Keratinocyte (primary cell): ENCODE measurements around the gene SEPTIN10. TPM values are rescaled to one million over a fixed set of nuclear protein-coding genes. Genes with fewer than 3 reads are reported as not detected.

Source experiments
- DNase-seq: peaks from one replicate; pipeline ENCODE4 v3.0.0-alpha.2; 2011; ENCODE audit warnings: low read depth, missing footprints, low spot score
- FAIRE-seq: peaks from 2 replicates; lab custom pipeline; 2011; peaks lifted over from hg19 to GRCh38; lab: Jason Lieb, UNC
- H2AFZ ChIP-seq: 2 replicates; pipeline ENCODE4 v1.6.0; 2012; ENCODE audit warnings: low read length, control low read depth, inconsistent platforms; ENCODE audit not compliant: control insufficient read depth
- H3K27ac ChIP-seq: 2 replicates; pipeline ENCODE4 v1.5.1; 2011; ENCODE audit warnings: low read length; ENCODE audit not compliant: control insufficient read depth, insufficient read depth
- H3K27me3 ChIP-seq: 3 replicates; pipeline ENCODE4 v1.6.0; 2011; ENCODE audit warnings: low read length; ENCODE audit not compliant: control insufficient read depth, insufficient read depth; ENCODE audit errors: extremely low read depth
- H3K36me3 ChIP-seq, 2 experiments: 2 replicates in 1 of 2; 3 replicates in 1 of 2; pipeline ENCODE4 v1.5.1; 2011; ENCODE audit warnings: low read length in 2 of 2, mild to moderate bottlenecking in 1 of 2; ENCODE audit not compliant: control insufficient read depth in 2 of 2, insufficient read depth in 2 of 2; ENCODE audit errors: extremely low read depth in 1 of 2
- H3K4me1 ChIP-seq: 3 replicates; pipeline ENCODE4 v1.5.1; 2011; ENCODE audit warnings: low read length; ENCODE audit not compliant: control insufficient read depth, insufficient read depth; ENCODE audit errors: extremely low read depth
- H3K4me2 ChIP-seq: 3 replicates; pipeline ENCODE4 v1.6.0; 2011; ENCODE audit warnings: low read depth, low read length; ENCODE audit not compliant: control insufficient read depth, insufficient read depth; ENCODE audit errors: extremely low read depth
- H3K4me3 ChIP-seq, 3 experiments: fragments of 200-600 bp in 1 of 3; sonication (generic) in 1 of 3; 2 replicates in 2 of 3; 3 replicates in 1 of 3; pipeline ENCODE4 v1.5.1; 2011 to 2016; ENCODE audit warnings: low read length in 3 of 3, mild to moderate bottlenecking in 3 of 3, control low read depth in 2 of 3, inconsistent platforms in 1 of 3, low read depth in 1 of 3, mixed read lengths in 1 of 3, mixed run types in 1 of 3, moderate library complexity in 1 of 3; ENCODE audit not compliant: control insufficient read depth in 2 of 3, insufficient read depth in 2 of 3; ENCODE audit errors: extremely low read depth in 1 of 3
- H3K79me2 ChIP-seq: 2 replicates; pipeline ENCODE4 v1.6.0; 2012; ENCODE audit warnings: low read length; ENCODE audit not compliant: control insufficient read depth, insufficient read depth
- H3K9ac ChIP-seq: 3 replicates; pipeline ENCODE4 v1.6.0; 2011; ENCODE audit warnings: low read length; ENCODE audit not compliant: control insufficient read depth, insufficient read depth; ENCODE audit errors: extremely low read depth
- H3K9me1 ChIP-seq: 3 replicates; pipeline ENCODE4 v1.6.0; 2011; ENCODE audit warnings: low read length; ENCODE audit not compliant: control insufficient read depth, insufficient read depth; ENCODE audit errors: extremely low read depth
- H3K9me3 ChIP-seq: 2 replicates; pipeline ENCODE4 v1.5.1; 2012; ENCODE audit warnings: low read depth, low read length; ENCODE audit not compliant: control insufficient read depth
- H4K20me1 ChIP-seq: 3 replicates; pipeline ENCODE4 v1.6.0; 2011; ENCODE audit warnings: low read length; ENCODE audit not compliant: control insufficient read depth, insufficient read depth; ENCODE audit errors: extremely low read depth
- EZH2 ChIP-seq: IDR thresholded peaks from one replicate; pipeline ENCODE4 v1.6.1; 2012; ENCODE audit warnings: inconsistent platforms, mild to moderate bottlenecking, low read length, moderate library complexity
- dilution Hi-C: fragments of 300-500 bp; cut with MboI; formaldehyde crosslinking; loops from one replicate; pipeline ENCODE4 v1.7.0; 2020; ENCODE audit warnings: low sequenced_read_pairs; ENCODE audit not compliant: extremely low pct_ligation_motif_present
- polyA plus RNA-seq, 5 experiments: library from polyadenylated mRNA; depleted of rRNA in 3 of 5; stranded (reverse) in 3 of 5; stranded (forward) in 1 of 5; unstranded in 1 of 5; fragments of >200 nt; gene quantifications; 1 replicate in 1 of 5; 2 replicates in 3 of 5; 3 replicates in 1 of 5; pipeline versions ENCODE4 v1.2.1 to v1.2.3, GENCODE V29; 2011 to 2012; ENCODE audit warnings: missing spikeins in 2 of 5, low read depth in 1 of 5, low replicate concordance in 1 of 5
- TF ChIP-seq, protein P1 (sequence below), 3 experiments: IDR thresholded peaks in 1 of 3; conservative IDR thresholded peaks in 1 of 3; optimal IDR thresholded peaks in 1 of 3; 2 replicates in 2 of 3; 3 replicates in 1 of 3; pipeline versions ENCODE3 to v1.5.1; 2011; ENCODE audit warnings: low read length in 3 of 3, mild to moderate bottlenecking in 3 of 3, moderate library complexity in 2 of 3, control low read depth in 1 of 3, inconsistent platforms in 1 of 3; ENCODE audit not compliant: insufficient read depth in 2 of 3; ENCODE audit errors: extremely low read depth in 1 of 3

SEPTIN10 gene
- polyA plus RNA-seq, 1 donor (not counting 4 experiments of a cell fraction or from before 2014, with no cell fraction given) = 72.6 TPM

DNA sequence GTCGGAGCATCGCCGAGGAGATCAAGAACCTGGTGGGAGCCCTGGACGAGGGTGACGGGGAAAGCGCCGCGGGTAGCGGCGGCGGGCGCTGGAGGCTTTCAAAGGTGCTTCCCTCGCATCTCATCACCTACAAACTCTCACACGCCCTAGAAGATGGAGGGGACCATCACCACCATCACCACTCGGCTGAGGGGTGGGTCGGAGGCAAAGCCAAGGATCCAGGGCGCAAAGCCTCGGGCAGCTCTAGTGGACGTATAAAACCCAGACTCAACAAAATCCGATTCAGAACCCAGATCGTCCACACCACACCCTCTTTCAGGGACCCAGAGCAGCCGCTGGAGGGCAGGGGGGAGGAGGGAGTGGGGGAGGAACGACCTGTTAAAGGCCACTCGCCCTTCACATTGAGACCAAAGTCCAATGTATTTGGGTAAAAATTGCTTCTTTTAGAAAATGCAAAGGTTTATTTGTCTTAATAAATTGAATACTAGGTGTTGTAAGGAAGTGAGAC lies 1.9 kb upstream of the SEPTIN10 start:
- dilution Hi-C loops = no loop called here
- peak overlapping the region; percentile 30 for H2AFZ ChIP-seq
- peak overlapping the region; percentile 57 to 77 (median 70) for H3K4me3 ChIP-seq
- H3K79me2 ChIP-seq = peaks cover 69% of the 10 kb centered on the region
- no peaks in the 10 kb centered on the region for H3K27me3 ChIP-seq
- no peaks in the 10 kb centered on the region for H3K9me1 ChIP-seq
- H3K4me1 ChIP-seq = peaks cover 25% of the 10 kb centered on the region
- H3K9me3 ChIP-seq = no peaks in the 10 kb centered on the region
- H3K27ac ChIP-seq = peak overlapping the region; percentile 68
- peaks cover 0 to 3% of the 10 kb centered on the region in 2 experiments for H3K36me3 ChIP-seq
- no peak for TF ChIP-seq EZH2
- TF ChIP-seq, protein P1, sequence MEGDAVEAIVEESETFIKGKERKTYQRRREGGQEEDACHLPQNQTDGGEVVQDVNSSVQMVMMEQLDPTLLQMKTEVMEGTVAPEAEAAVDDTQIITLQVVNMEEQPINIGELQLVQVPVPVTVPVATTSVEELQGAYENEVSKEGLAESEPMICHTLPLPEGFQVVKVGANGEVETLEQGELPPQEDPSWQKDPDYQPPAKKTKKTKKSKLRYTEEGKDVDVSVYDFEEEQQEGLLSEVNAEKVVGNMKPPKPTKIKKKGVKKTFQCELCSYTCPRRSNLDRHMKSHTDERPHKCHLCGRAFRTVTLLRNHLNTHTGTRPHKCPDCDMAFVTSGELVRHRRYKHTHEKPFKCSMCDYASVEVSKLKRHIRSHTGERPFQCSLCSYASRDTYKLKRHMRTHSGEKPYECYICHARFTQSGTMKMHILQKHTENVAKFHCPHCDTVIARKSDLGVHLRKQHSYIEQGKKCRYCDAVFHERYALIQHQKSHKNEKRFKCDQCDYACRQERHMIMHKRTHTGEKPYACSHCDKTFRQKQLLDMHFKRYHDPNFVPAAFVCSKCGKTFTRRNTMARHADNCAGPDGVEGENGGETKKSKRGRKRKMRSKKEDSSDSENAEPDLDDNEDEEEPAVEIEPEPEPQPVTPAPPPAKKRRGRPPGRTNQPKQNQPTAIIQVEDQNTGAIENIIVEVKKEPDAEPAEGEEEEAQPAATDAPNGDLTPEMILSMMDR (optimal IDR thresholded peaks at IDR 0.05 in 1 of 3, IDR thresholded peaks at IDR 0.05 in 1 of 3, conservative IDR thresholded peaks at IDR 0.05 in 1 of 3; ENCODE audit: extremely low read depth in 1 of 3, insufficient read depth in 2 of 3, low read length in 3 of 3) = peak; percentile 42 to 45 (median 43)
- DNase-seq = no peak
- FAIRE-seq = peak; percentile 61
- peak overlapping the region; percentile 94 for H3K4me2 ChIP-seq
- peak overlapping the region; percentile 84 for H3K9ac ChIP-seq
- H4K20me1 ChIP-seq = peaks cover 12% of the 10 kb centered on the region

- Histone ChIP-seq H3K27ac (peak overlapping the region; percentile 68), H2AFZ (peak overlapping the region; percentile 30), H3K9me3 (no peaks in the 10 kb centered on the region), H3K4me3 (peak overlapping the region; percentile 57 to 77 (median 70)), H3K36me3 (peaks cover 0 to 3% of the 10 kb centered on the region in 2 experiments), H3K9ac (peak overlapping the region; percentile 84), H3K27me3 (no peaks in the 10 kb centered on the region), H3K9me1 (no peaks in the 10 kb centered on the region), H3K4me2 (peak overlapping the region; percentile 94), H3K79me2 (peaks cover 76% of the 10 kb centered on the region), H3K4me1 (peaks cover 26% of the 10 kb centered on the region), H4K20me1 (peaks cover 12% of the 10 kb centered on the region)
- no peak for DNase-seq
- TF ChIP-seq, protein P1 (optimal IDR thresholded peaks at IDR 0.05 in 1 of 3, IDR thresholded peaks at IDR 0.05 in 1 of 3, conservative IDR thresholded peaks at IDR 0.05 in 1 of 3; ENCODE audit: extremely low read depth in 1 of 3, insufficient read depth in 2 of 3, low read length in 3 of 3) = no peak
- TF ChIP-seq EZH2 = no peak
- FAIRE-seq = no peak
- dilution Hi-C loops = no loop called here
These were observed 1.2 kb upstream of the SEPTIN10 start for GRCh38 chr2:109614715-109615636.
